GM10266 (cell line): Measurements from ENCODE around the gene ACSS3.
"Not testable (repeated sequence)": the region's sequence is repeated elsewhere in the genome, so short reads cannot be mapped to it uniquely, and the experiment has no call there.

Source experiments
- DNase-seq: peaks from one replicate; pipeline ENCODE4 v3.0.0; 2012; ENCODE audit errors: extremely low spot score
- TF ChIP-seq, protein P1 (sequence below): IDR thresholded peaks from 2 replicates; pipeline ENCODE4 v1.5.1; 2012; ENCODE audit warnings: mild to moderate bottlenecking, low read depth; ENCODE audit not compliant: control insufficient read depth, insufficient read depth; ENCODE audit errors: missing control alignments

ACSS3 gene

DNA sequence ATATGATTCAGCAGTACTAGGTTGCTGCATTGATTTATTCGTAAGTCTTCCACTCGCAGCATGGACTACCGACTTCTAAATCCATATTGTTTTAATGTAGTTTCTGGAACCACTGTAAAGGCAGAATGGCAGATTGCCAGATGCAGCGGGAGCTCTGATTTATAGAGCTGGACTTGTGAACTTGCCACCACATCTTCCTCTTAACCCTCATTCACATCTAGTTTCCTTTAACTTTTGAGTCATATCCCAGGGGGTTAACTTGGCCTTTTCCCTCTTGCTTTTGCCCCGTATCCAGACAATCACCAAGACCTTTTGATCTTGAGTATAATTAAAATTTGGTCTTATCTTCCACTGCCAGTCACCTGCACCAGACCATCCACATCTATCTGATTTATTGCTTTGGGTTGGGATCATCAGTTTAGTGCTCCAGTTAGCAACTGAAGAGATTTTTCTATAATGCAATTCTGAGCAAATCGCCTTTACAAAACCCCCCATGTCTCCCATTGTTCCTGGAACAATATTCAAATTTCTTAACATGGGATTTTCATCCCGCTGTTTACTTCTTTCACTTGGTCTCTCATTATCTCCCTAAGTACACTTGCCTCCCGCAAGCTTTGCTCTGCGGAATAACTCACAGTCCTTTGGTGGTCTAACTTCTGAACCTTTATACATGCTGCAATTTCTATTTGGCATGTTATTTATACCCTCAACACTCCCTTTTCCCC is 130.5 kb downstream of the ACSS3 start:
- TF ChIP-seq, protein P1, sequence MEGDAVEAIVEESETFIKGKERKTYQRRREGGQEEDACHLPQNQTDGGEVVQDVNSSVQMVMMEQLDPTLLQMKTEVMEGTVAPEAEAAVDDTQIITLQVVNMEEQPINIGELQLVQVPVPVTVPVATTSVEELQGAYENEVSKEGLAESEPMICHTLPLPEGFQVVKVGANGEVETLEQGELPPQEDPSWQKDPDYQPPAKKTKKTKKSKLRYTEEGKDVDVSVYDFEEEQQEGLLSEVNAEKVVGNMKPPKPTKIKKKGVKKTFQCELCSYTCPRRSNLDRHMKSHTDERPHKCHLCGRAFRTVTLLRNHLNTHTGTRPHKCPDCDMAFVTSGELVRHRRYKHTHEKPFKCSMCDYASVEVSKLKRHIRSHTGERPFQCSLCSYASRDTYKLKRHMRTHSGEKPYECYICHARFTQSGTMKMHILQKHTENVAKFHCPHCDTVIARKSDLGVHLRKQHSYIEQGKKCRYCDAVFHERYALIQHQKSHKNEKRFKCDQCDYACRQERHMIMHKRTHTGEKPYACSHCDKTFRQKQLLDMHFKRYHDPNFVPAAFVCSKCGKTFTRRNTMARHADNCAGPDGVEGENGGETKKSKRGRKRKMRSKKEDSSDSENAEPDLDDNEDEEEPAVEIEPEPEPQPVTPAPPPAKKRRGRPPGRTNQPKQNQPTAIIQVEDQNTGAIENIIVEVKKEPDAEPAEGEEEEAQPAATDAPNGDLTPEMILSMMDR: no peak
- DNase-seq: no peak

DNA sequence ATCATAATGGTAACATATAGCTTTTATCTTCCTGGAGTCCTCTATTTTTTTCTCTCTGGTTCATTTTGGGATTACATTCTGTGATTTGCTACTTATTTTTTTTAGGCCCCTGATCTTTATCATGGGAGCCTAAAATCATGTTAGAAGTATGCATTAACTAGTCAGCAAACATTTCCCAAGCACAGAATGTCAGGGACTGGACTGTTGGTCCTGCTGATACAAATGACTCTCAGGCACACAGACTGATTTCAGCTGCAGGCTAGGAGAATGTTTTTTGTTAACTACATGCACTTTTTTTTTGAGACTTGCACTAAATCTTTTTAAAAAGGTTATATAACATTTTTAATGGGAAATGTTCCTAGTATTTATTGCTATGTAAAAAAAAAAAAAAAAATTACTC is 131.1 kb downstream of the ACSS3 start:
- no peak for DNase-seq
- TF ChIP-seq, protein P1: no peak

DNA sequence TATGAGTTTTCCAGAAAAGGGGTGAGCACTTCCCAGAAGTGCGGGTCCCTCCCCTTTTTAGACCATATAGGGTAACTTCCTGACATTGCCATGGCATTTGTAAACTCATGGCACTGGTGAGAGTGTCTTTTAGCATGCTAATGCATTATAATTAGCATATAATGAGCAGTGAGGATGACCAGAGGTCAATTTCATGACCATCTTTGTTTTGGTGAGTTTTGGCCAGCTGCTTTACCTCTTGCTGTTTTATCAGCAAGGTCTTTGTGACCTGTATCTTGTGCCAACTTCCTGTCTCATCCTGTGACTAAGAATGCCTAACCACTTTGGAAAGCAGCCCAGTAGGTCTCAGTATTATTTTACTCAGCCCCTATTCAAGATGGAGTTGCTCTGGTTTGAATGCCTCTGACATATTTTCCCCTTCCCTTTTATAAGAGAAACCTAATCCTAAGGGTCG is 131.9 kb downstream of the ACSS3 start:
- DNase-seq: not testable (repeated sequence)

DNA sequence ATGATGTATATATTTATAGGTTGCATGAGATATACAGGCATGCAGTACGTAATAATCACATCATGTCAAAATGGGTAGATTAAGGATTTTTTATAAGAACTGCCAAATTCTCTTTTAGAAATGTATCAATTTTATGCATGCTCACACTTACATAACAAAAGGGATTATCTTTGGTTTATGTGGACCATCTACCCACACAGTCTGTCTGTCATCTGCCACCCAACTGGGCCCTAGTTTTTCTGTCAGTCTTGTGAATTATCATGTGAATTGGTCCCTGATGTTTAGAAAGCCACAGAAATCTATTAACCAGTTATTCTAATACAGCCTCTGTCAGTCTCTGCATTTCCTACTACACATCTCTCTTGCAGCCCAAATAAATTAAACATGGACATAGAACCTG is 133.4 kb downstream of the ACSS3 start:
- no peak for DNase-seq
- TF ChIP-seq, protein P1: no peak

DNA sequence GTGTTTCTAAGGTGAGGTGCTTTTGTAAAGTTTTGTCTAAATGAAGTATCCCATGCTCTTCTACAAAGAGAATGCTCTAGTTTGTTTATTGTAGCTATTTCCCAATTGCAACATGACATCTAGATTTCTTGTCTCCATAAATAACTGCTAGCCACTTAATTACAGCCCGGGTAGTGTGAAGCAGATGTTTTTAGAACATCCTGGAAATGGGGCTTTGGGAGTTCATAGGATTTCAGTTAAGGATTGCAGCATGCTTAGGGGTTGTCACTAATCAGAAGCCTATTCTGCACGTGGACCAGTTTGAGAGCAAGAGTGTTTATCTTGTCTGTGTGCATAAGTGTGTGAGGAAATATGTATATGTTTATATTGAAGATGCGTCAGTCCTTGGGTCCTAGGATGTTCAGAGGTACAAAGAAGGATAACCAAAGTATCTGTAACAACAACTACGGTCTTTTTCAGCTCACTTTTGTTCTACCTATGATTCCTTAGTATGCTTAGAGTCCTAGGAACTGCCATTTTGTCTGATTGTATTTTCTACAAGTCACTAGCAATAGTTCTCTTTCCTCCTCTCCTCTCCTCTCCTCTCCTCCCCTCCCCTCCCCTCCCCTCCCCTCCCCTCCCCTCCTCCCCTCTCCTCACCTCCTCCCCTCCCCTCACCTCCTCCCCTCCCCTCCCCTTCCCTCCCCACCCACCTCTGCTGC is 135.3 kb downstream of the ACSS3 start:
- no peak for DNase-seq
- TF ChIP-seq, protein P1: no peak

DNA sequence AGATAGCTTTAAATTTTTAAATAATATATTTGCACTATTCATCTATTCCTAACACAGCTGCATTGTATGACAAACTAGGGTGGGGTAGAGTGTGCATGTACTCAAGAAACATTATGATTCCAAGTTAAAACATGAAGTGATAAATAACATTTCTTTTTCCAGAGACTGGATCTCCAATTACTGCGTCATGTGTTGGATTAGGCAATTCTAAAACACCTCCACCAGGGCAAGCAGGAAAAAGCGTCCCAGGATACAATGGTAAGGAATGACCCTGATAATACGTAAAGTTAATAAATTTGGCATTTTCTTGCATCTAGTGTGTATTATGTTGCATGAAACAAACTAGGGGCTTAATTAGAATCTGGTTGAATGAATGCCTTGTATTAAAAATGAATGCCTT is 138.9 kb downstream of the ACSS3 start:
- no peak for DNase-seq
- TF ChIP-seq, protein P1: no peak

DNA sequence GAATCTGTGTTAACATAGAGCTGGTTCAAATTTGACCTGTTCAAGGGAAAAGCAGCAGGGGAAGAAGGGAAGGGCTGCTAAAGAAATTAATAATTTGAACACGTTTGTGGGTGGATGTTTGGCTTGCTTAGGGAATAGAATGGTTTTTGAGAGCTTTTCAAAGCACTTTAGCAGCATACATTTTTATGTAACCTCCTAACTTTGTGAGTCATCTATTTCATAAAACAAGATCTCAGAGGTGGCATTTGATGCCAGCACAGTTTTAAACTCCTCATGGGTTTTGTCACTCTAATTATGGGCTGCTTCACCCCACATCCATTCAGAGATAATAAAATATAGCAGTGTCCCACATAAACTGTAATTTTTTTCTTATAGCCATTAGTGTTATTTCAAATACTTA is 143.8 kb downstream of the ACSS3 start:
- no peak for DNase-seq
- TF ChIP-seq, protein P1: no peak
